Measurements from ENCODE around the gene ZKSCAN3. TPM values are rescaled to one million over a fixed set of nuclear protein-coding genes. Genes with fewer than 3 reads are reported as not detected.

Gene ZKSCAN3
- total RNA-seq, 2 donors from 2014 or later: 4.9 to 6.1 TPM

DNA sequence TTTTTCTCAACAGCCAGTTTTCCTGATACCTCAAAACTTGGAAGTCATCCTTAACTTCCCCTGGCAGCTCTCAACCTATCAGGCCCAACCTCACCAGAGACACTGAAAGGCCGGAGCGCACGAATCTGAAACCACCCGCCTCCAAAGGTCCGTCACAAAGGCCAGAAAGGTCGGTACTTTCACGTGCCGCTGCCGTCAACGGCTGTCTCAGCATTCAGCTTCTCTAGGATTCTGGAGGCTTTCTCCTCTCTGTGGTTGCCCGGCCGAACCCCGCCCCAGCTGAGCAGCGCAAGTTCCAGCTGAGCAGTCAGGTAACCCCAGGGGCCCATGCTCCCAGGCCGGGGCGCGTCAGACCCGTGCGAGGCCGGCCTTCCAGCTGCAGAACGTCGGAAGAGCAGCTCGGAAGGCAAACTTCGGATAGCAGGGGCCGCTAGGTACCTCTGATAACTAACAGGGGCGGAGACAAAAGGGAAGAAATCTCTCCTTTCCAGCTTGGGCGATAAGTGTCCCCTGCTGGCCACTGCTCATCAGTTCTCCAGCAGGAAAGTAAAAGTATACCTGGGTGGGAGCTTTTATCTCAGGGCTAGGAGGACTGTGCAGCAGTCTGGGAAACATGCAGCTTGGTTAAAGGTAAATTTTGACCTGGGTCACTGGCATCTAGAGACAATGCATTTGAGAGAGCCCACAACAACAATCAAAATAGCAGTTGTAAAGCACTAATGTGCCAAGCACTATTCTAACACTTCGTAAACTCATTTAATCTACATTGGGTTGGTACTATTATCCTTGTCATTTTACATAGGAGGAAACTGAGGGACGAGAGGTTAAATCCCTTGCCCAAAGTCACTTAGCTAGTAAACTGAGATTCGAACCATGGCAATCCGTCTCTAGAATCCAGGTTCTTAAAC is 33.7 kb downstream of the ZKSCAN3 start:
- TF ChIP-seq CTCF (IDR thresholded peaks at IDR 0.05): peak; percentile 35
- Histone ChIP-seq H3K9me3 (no peaks in the 10 kb centered on the region), H3K4me1 (no peaks in the 10 kb centered on the region), H3K9ac (ENCODE audit: low read depth in 2 of 2, low read length in 2 of 2) (peak overlapping the region; percentile 70 to 81), H3K27me3 (no peaks in the 10 kb centered on the region), H3K4me3 (peak overlapping the region; percentile 49), H3K36me3 (no peaks in the 10 kb centered on the region), H3K27ac (peak overlapping the region; percentile 81)
- intact Hi-C loops (cut with DNase I): no loop called here
- DNase-seq: peak; percentile 92

DNA sequence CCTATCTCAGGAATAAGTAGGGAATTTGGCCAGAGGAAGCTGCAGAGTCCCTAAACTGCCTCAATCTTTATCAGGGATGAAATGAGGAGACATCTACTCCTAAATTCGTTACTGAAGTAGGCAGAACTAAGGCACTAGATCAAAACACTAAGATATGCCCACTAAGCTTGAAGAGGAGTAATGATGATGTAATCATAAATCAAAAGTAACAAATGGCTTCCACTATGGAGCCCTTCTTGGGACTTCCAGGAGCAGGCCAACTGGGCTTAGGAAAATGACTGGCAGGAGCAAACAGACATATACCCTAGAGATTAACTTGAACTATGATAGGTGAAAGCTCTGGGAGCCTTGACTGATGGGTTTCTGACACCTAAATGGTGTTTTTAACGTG is 34.4 kb downstream of the ZKSCAN3 start:
- Histone ChIP-seq H3K36me3 (no peaks in the 10 kb centered on the region), H3K9ac (ENCODE audit: low read depth in 2 of 2, low read length in 2 of 2) (no peak overlapping the region), H3K4me1 (no peaks in the 10 kb centered on the region), H3K9me3 (no peaks in the 10 kb centered on the region), H3K27ac (no peak overlapping the region), H3K4me3 (no peak overlapping the region), H3K27me3 (no peaks in the 10 kb centered on the region)
- intact Hi-C loops (cut with DNase I): no loop called here
- no peak for TF ChIP-seq CTCF (IDR thresholded peaks at IDR 0.05)
- DNase-seq: no peak

- no peaks in the 10 kb centered on the region for H3K4me1 ChIP-seq
- no peak for DNase-seq
- H3K4me3 ChIP-seq: no peak overlapping the region
- H3K9me3 ChIP-seq: no peaks in the 10 kb centered on the region
- no peaks in the 10 kb centered on the region for H3K27me3 ChIP-seq
- no peak overlapping the region for H3K9ac ChIP-seq (ENCODE audit: low read depth in 2 of 2, low read length in 2 of 2)
- H3K36me3 ChIP-seq: peaks cover 18% of the 10 kb centered on the region
- H3K27ac ChIP-seq: no peak overlapping the region
- TF ChIP-seq CTCF (IDR thresholded peaks at IDR 0.05): no peak
- intact Hi-C loops (cut with DNase I): no loop called here
These were observed 40.9 kb downstream of the ZKSCAN3 start for GRCh38 chr6:28390688-28391087.

- intact Hi-C loops (cut with DNase I): no loop called here
- peaks cover 18% of the 10 kb centered on the region for H3K36me3 ChIP-seq
- DNase-seq: no peak
These were observed 44.3 kb downstream of the ZKSCAN3 start for GRCh38 chr6:28393912-28394662.

More at GRCh38 chr6:28393912-28394662, 44.3 kb downstream of the ZKSCAN3 start:
- H3K4me1 ChIP-seq: no peaks in the 10 kb centered on the region
- no peak overlapping the region for H3K27ac ChIP-seq
- no peaks in the 10 kb centered on the region for H3K9me3 ChIP-seq
- H3K9ac ChIP-seq (ENCODE audit: low read depth in 2 of 2, low read length in 2 of 2): no peak overlapping the region
- H3K27me3 ChIP-seq: no peaks in the 10 kb centered on the region
- TF ChIP-seq CTCF (IDR thresholded peaks at IDR 0.05): no peak
- no peak overlapping the region for H3K4me3 ChIP-seq
